ENCODE results near the gene TIMM44. TPM values are rescaled to one million over a fixed set of nuclear protein-coding genes. Genes with fewer than 3 reads are reported as not detected.

The TIMM44 gene
- total RNA-seq, 1 donor = 34.2 TPM

- H3K4me1 ChIP-seq (ENCODE audit: insufficient read depth, low read length) = peaks cover 8% of the 10 kb centered on the region
- no peaks in the 10 kb centered on the region for H3K9me3 ChIP-seq (ENCODE audit: low read depth, low read length)
- no peak overlapping the region for H3K4me3 ChIP-seq (ENCODE audit: low read length)
- H3K27me3 ChIP-seq (ENCODE audit: insufficient read depth, low read length) = peaks cover 3% of the 10 kb centered on the region
Observed at GRCh38 chr19:7910321-7911161, 32.9 kb downstream of the TIMM44 start.

DNA sequence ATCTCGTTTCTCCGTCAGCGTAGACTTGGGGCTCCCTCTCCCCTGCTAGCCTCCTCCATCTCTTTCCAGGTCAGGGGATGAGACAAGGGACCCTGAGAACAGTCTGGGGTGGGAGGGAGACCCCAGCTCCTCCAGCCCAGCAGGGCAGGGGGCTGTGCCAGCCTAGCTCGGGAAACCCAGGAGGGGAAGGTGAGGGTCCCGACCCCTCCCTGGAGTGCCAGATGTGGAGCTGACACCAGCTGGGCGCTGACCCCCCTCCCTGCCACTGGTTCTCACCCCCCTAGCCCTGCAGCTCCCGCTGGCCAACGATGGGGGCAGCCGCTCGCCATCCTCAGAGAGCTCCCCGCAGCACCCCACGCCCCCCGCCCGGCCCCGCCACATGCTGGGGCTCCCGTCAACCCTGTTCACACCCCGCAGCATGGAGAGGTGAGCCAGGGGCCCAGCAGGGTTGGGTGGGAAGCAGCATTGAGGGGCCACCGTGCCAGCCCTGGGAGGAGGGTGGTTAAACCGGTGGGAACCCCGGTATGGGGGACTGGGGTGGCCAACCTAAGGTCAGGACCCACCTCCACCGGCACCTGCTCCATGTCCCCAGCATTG, 33.9 kb downstream of the TIMM44 start:
- Histone ChIP-seq H3K9me3 (ENCODE audit: low read depth, low read length) (no peaks in the 10 kb centered on the region), H3K4me1 (ENCODE audit: insufficient read depth, low read length) (peaks cover 16% of the 10 kb centered on the region), H3K4me3 (ENCODE audit: low read length) (no peak overlapping the region), H3K27me3 (ENCODE audit: insufficient read depth, low read length) (no peaks in the 10 kb centered on the region)

DNA sequence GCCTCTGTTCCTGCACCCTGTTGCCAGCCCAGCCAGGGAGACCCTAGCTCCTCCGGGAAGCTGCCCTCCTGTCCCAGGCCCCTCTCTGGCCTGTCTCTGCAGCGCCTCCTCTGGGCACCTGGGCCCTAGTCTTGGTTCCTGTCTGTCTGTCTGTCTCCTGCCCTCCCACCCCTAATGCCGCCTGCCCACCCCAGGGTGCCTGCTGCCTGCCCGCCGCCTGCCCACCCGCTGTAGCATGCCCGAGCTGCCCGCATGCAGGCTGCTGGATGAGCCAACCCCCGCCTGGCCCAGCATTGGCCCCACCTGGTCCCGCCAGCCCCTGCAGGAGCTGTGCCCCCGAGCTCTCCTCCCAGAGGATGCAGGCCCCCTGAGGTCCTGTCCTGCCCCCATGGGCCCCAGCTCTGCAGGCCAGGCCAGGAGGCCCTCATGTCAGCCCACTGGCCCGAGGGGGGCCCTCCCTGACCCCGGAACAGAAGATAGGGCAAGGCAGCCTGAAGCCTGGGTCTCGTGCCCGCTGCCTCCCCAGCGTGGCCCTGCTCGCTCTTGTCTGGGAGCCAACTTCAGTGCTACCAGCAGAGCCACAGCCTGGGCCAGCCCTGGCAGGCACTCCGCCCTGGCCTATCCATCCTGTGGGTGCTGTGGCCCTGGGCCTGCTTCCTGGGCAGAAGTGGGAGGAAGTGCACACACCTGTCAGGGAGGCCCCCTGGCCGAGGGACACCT, 34.6 kb downstream of the TIMM44 start:
- Histone ChIP-seq H3K4me1 (ENCODE audit: insufficient read depth, low read length) (peaks cover 21% of the 10 kb centered on the region), H3K27me3 (ENCODE audit: insufficient read depth, low read length) (no peaks in the 10 kb centered on the region), H3K9me3 (ENCODE audit: low read depth, low read length) (no peaks in the 10 kb centered on the region), H3K4me3 (ENCODE audit: low read length) (no peak overlapping the region)

DNA sequence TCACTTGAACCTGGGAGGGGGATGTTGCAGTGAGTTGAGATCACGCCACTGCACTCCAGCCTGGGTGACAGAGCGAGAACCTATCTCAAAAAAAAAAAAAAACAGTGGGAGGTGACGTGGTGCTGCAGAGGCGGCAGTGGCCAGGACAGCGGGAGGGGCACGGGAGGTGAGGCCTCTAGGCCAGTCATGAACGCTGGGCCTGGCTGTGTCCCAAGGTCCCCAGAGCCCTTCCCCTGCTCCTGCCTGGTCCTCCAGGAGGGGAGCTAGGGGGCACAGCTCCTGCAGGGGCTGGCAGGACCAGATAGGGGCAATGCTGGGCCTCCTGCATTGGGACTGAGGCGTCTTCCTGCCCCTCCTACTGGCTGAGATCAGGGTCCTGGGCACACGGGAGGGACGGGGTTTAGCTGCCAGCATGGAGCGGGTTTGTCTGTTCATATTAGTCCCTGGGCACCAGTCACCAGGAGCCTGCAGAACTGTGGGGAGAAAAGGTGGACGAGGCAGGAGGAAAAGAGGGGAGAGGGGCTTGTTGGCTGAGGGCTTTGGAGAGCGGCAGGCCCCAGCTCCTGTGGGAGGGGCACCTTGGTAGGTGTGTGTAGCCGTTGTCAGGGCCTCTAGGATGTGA, 35.3 kb downstream of the TIMM44 start:
- no peaks in the 10 kb centered on the region for H3K9me3 ChIP-seq (ENCODE audit: low read depth, low read length)
- peaks cover 22% of the 10 kb centered on the region for H3K4me1 ChIP-seq (ENCODE audit: insufficient read depth, low read length)
- no peaks in the 10 kb centered on the region for H3K27me3 ChIP-seq (ENCODE audit: insufficient read depth, low read length)
- no peak overlapping the region for H3K4me3 ChIP-seq (ENCODE audit: low read length)

DNA sequence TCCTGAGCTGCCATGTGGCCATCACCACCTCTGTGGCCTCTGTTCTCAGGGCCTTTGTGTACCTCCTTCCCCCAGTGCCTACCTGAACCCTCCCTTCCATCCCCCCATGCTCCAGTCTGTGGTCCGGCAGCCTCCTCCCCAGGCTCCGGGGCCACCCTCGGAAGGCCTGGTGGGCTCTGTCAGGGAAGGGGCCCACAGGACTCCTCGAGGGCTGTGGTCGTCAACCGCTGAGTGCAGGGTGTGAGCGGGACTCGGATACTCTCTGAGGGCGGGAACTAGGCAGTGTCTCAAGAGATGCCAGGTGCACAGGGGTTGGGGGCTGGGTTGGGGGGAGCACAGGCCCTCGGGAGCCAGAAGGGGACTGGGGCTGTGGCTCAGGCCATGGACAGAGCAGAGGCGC, 35.9 kb downstream of the TIMM44 start:
- no peaks in the 10 kb centered on the region for H3K9me3 ChIP-seq (ENCODE audit: low read depth, low read length)
- H3K4me1 ChIP-seq (ENCODE audit: insufficient read depth, low read length) = peaks cover 29% of the 10 kb centered on the region
- H3K4me3 ChIP-seq (ENCODE audit: low read length) = no peak overlapping the region
- H3K27me3 ChIP-seq (ENCODE audit: insufficient read depth, low read length) = no peaks in the 10 kb centered on the region

DNA sequence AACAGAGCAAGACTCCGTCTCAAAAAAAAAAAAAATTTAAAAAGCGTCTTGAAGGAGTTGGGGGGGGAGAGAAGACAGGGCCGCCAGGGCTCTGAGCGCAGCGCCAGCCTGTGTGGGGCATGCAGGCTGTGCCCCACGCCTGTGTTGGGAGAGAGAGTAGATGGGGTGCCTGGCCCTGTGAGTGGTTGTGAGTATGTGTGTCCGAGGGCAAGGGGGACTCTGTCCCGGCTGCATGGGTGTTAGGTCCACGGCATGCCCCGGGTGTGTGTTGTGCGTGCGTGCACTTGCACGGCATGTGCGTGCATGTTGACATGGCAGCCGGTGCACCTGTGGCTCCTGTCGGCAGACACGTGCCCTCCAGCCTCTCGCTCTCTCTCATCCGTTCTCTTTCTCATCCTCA, 36.3 kb downstream of the TIMM44 start:
- Histone ChIP-seq H3K9me3 (ENCODE audit: low read depth, low read length) (no peaks in the 10 kb centered on the region), H3K27me3 (ENCODE audit: insufficient read depth, low read length) (no peaks in the 10 kb centered on the region), H3K4me3 (ENCODE audit: low read length) (no peak overlapping the region), H3K4me1 (ENCODE audit: insufficient read depth, low read length) (peaks cover 31% of the 10 kb centered on the region)

GRCh38 chr19:7905859-7906258, 37.6 kb downstream of the TIMM44 start:
- peaks cover 31% of the 10 kb centered on the region for H3K4me1 ChIP-seq (ENCODE audit: insufficient read depth, low read length)

GRCh38 chr19:7905268-7905667, 38.2 kb downstream of the TIMM44 start:
- H3K9me3 ChIP-seq (ENCODE audit: low read depth, low read length) = no peaks in the 10 kb centered on the region
- peaks cover 31% of the 10 kb centered on the region for H3K4me1 ChIP-seq (ENCODE audit: insufficient read depth, low read length)
- H3K27me3 ChIP-seq (ENCODE audit: insufficient read depth, low read length) = no peaks in the 10 kb centered on the region
- H3K4me3 ChIP-seq (ENCODE audit: low read length) = no peak overlapping the region

More at GRCh38 chr19:7905859-7906258, 37.6 kb downstream of the TIMM44 start:
- H3K9me3 ChIP-seq (ENCODE audit: low read depth, low read length) = no peaks in the 10 kb centered on the region
- H3K27me3 ChIP-seq (ENCODE audit: insufficient read depth, low read length) = no peaks in the 10 kb centered on the region
- no peak overlapping the region for H3K4me3 ChIP-seq (ENCODE audit: low read length)

GRCh38 chr19:7904074-7905020, 39.1 kb downstream of the TIMM44 start:
- H3K4me1 ChIP-seq (ENCODE audit: insufficient read depth, low read length) = peaks cover 31% of the 10 kb centered on the region
- peak overlapping the region; percentile 63 for H3K4me3 ChIP-seq (ENCODE audit: low read length)
- no peaks in the 10 kb centered on the region for H3K9me3 ChIP-seq (ENCODE audit: low read depth, low read length)
- H3K27me3 ChIP-seq (ENCODE audit: insufficient read depth, low read length) = no peaks in the 10 kb centered on the region

GRCh38 chr19:7903244-7904073, 40.0 kb downstream of the TIMM44 start, which contains the start of gene MAP2K7:
TSS of gene MAP2K7 (plus strand) at chr19:7903877. CDS start at chr19:7903945, 68 bp downstream.
- H3K4me3 ChIP-seq (ENCODE audit: low read length) = peak within 1 kb of the TSS; percentile 63
- no peaks in the 10 kb centered on the region for H3K27me3 ChIP-seq (ENCODE audit: insufficient read depth, low read length)
- H3K9me3 ChIP-seq (ENCODE audit: low read depth, low read length) = no peaks in the 10 kb centered on the region
- peaks cover 31% of the 10 kb centered on the region for H3K4me1 ChIP-seq (ENCODE audit: insufficient read depth, low read length)

GRCh38 chr19:7902796-7903243, 40.6 kb downstream of the TIMM44 start:
- Histone ChIP-seq H3K9me3 (ENCODE audit: low read depth, low read length) (no peaks in the 10 kb centered on the region), H3K27me3 (ENCODE audit: insufficient read depth, low read length) (no peaks in the 10 kb centered on the region), H3K4me3 (ENCODE audit: low read length) (peak overlapping the region; percentile 63), H3K4me1 (ENCODE audit: insufficient read depth, low read length) (peaks cover 31% of the 10 kb centered on the region)

- no peak overlapping the region for H3K4me3 ChIP-seq (ENCODE audit: low read length)
- no peaks in the 10 kb centered on the region for H3K9me3 ChIP-seq (ENCODE audit: low read depth, low read length)
- no peaks in the 10 kb centered on the region for H3K27me3 ChIP-seq (ENCODE audit: insufficient read depth, low read length)
Observed at GRCh38 chr19:7901337-7901736, 42.1 kb downstream of the TIMM44 start.

GRCh38 chr19:7900931-7901330, 42.5 kb downstream of the TIMM44 start:
- Histone ChIP-seq H3K4me3 (ENCODE audit: low read length) (no peak overlapping the region), H3K4me1 (ENCODE audit: insufficient read depth, low read length) (peaks cover 28% of the 10 kb centered on the region), H3K9me3 (ENCODE audit: low read depth, low read length) (no peaks in the 10 kb centered on the region), H3K27me3 (ENCODE audit: insufficient read depth, low read length) (no peaks in the 10 kb centered on the region)

More at GRCh38 chr19:7901337-7901736, 42.1 kb downstream of the TIMM44 start:
- peaks cover 31% of the 10 kb centered on the region for H3K4me1 ChIP-seq (ENCODE audit: insufficient read depth, low read length)

All from mononuclear cell (primary cell).